SK-N-SH (cell line): ENCODE results near the gene AGTR1. TPM values are rescaled to one million over a fixed set of nuclear protein-coding genes. Genes with fewer than 3 reads are reported as not detected.

Experiments
- CTCF ChIA-PET: fragments of 300-600, 350-600 bp; formaldehyde crosslinking; extraction: SDS; loops from one replicate; lab custom pipeline; 2021; lab: Yijun Ruan, JAX
- POLR2A ChIA-PET: fragments of 350-600 bp; sonication (Branson Sonifier 250); formaldehyde crosslinking; extraction: SDS; loops from one replicate; lab custom pipeline; 2020; ENCODE audit warnings: antibody characterized with exemption, inconsistent platforms; lab: Yijun Ruan, JAX
- DNase-seq: peaks from one replicate; pipeline ENCODE4 v3.0.0; 2012
- H2AFZ ChIP-seq: fragments of 200-600 bp; sonication (generic); 2 replicates; pipeline ENCODE4 v1.8.1; 2016; ENCODE audit warnings: antibody characterized with exemption, mild to moderate bottlenecking, low read depth
- H3F3A ChIP-seq: fragments of 200-600 bp; sonication (generic); replicated peaks from 2 replicates; pipeline ENCODE3; 2016; ENCODE audit warnings: antibody characterized with exemption, mild to moderate bottlenecking; ENCODE audit not compliant: insufficient read depth
- H3K27ac ChIP-seq, 2 experiments: fragments of 200-500 bp in 1 of 2; fragments of 200-600 bp in 1 of 2; sonication (Bioruptor generic) in 1 of 2; sonication (generic), shearing (Covaris generic) in 1 of 2; 2 replicates each; pipeline versions ENCODE4 v1.5.1 to v1.6.1; 2014 to 2016; ENCODE audit warnings: low read depth in 2 of 2, inconsistent platforms in 1 of 2, low read length in 1 of 2, mild to moderate bottlenecking in 1 of 2, mixed read lengths in 1 of 2
- H3K27me3 ChIP-seq: fragments of 200-600 bp; sonication (generic), shearing (Covaris generic); 2 replicates; pipeline ENCODE4 v1.6.1; 2016; ENCODE audit warnings: mixed run types; ENCODE audit not compliant: insufficient read depth
- H3K36me3 ChIP-seq, 2 experiments: fragments of 200-500 bp in 1 of 2; fragments of 200-600 bp in 1 of 2; sonication (Bioruptor generic) in 1 of 2; sonication (generic) in 1 of 2; replicated peaks in 1 of 2; 2 replicates each; pipeline versions ENCODE3 to v1.5.1; 2014 to 2016; ENCODE audit warnings: low read length in 1 of 2, mild to moderate bottlenecking in 1 of 2; ENCODE audit not compliant: insufficient read depth in 2 of 2, control insufficient read depth in 1 of 2
- H3K4me1 ChIP-seq, 2 experiments: fragments of 200-500 bp in 1 of 2; fragments of 200-600 bp in 1 of 2; sonication (Bioruptor generic) in 1 of 2; sonication (generic), shearing (Covaris generic) in 1 of 2; 2 replicates each; pipeline versions ENCODE4 v1.5.1 to v1.6.1; 2014 to 2016; ENCODE audit warnings: low read depth in 1 of 2, low read length in 1 of 2, mixed run types in 1 of 2; ENCODE audit not compliant: insufficient read depth in 2 of 2, control insufficient read depth in 1 of 2
- H3K4me2 ChIP-seq: fragments of 200-600 bp; sonication (generic), shearing (Covaris generic); 2 replicates; pipeline ENCODE4 v1.6.1; 2017; ENCODE audit warnings: mixed run types
- H3K4me3 ChIP-seq, 2 experiments: fragments of 200-500 bp in 1 of 2; fragments of 200-600 bp in 1 of 2; sonication (Bioruptor generic) in 1 of 2; sonication (generic), shearing (Covaris generic) in 1 of 2; 2 replicates each; pipeline versions ENCODE4 v1.5.1 to v1.8.1; 2014 to 2016; ENCODE audit warnings: low read depth in 2 of 2, inconsistent platforms in 1 of 2, low read length in 1 of 2, mild to moderate bottlenecking in 1 of 2, mixed read lengths in 1 of 2, moderate library complexity in 1 of 2
- H3K79me2 ChIP-seq: fragments of 200-600 bp; sonication (generic); 2 replicates; pipeline ENCODE4 v1.8.1; 2017; ENCODE audit warnings: mild to moderate bottlenecking; ENCODE audit not compliant: insufficient read depth
- H3K9ac ChIP-seq: fragments of 200-600 bp; sonication (generic); 2 replicates; pipeline ENCODE4 v1.6.1; 2017; ENCODE audit warnings: mixed run types
- H3K9me2 ChIP-seq: fragments of 200-600 bp; sonication (generic); 2 replicates; pipeline ENCODE4 v1.6.1; 2017; ENCODE audit warnings: mixed run types
- H3K9me3 ChIP-seq: fragments of 200-600 bp; sonication (generic); 2 replicates; pipeline ENCODE4 v1.6.1; 2017; ENCODE audit warnings: mixed run types, mild to moderate bottlenecking, moderate library complexity
- H4K20me1 ChIP-seq: fragments of 200-600 bp; sonication (generic); 2 replicates; pipeline ENCODE4 v1.6.1; 2017; ENCODE audit warnings: mild to moderate bottlenecking, mixed run types; ENCODE audit not compliant: insufficient read depth
- CTCF ChIP-seq: fragments of 200-600 bp; sonication (generic); IDR thresholded peaks from 2 replicates; pipeline ENCODE4 v1.6.1; 2017; ENCODE audit warnings: antibody characterized with exemption, mild to moderate bottlenecking, moderate library complexity
- EP300 ChIP-seq, 2 experiments: IDR thresholded peaks; 2 replicates each; pipeline versions ENCODE4 v1.4.0 to v1.6.1; 2012; ENCODE audit warnings: borderline replicate concordance in 1 of 2, low read depth in 1 of 2, low read length in 1 of 2
- EZH2phosphoT487 ChIP-seq: fragments of 200-600 bp; sonication (generic); IDR thresholded peaks from 2 replicates; pipeline ENCODE4 v1.6.1; 2017; ENCODE audit warnings: low read depth, mixed run types, mild to moderate bottlenecking, antibody characterized with exemption, moderate library complexity, borderline replicate concordance
- FOSL2 ChIP-seq: IDR thresholded peaks from 2 replicates; pipeline ENCODE4 v1.4.0; 2012; ENCODE audit warnings: low read depth, mild to moderate bottlenecking, moderate library complexity, borderline replicate concordance
- FOXJ3 ChIP-seq: sonication (generic); formaldehyde crosslinking; IDR thresholded peaks from 2 replicates; pipeline ENCODE4 v1.5.1; 2020; ENCODE audit warnings: mild to moderate bottlenecking, missing genetic modification reagents
- FOXM1 ChIP-seq: IDR thresholded peaks from 2 replicates; pipeline ENCODE4 v1.4.0; 2012; ENCODE audit warnings: low read depth, mild to moderate bottlenecking
- GATA2 ChIP-seq: sonication (generic); formaldehyde crosslinking; IDR thresholded peaks from 2 replicates; pipeline ENCODE4 v1.5.0; 2020; ENCODE audit warnings: mild to moderate bottlenecking, missing genetic modification reagents
- IRF3 ChIP-seq: fragments of 150-350 bp; IDR thresholded peaks from 2 replicates; pipeline ENCODE4 v1.6.1; 2016; ENCODE audit warnings: mild to moderate bottlenecking, low read depth, low read length
- NRF1 ChIP-seq: IDR thresholded peaks from 2 replicates; pipeline ENCODE4 v1.6.1; 2012; ENCODE audit warnings: low read depth, mild to moderate bottlenecking, low read length
- POLR2AphosphoS5 ChIP-seq: IDR thresholded peaks from 2 replicates; pipeline ENCODE4 v1.6.1; 2012; ENCODE audit warnings: low read depth, low read length
- RAD21 ChIP-seq: IDR thresholded peaks from 2 replicates; pipeline ENCODE4 v1.6.1; 2012; ENCODE audit warnings: mild to moderate bottlenecking, low read length
- RFX5 ChIP-seq: IDR thresholded peaks from 2 replicates; pipeline ENCODE4 v1.6.1; 2012; ENCODE audit warnings: mild to moderate bottlenecking, improper control_type of control experiment, low read length
- RXRA ChIP-seq: IDR thresholded peaks from 2 replicates; pipeline ENCODE4 v1.4.0; 2012; ENCODE audit warnings: low read depth, mild to moderate bottlenecking, borderline replicate concordance
- SIN3A ChIP-seq: IDR thresholded peaks from 2 replicates; pipeline ENCODE4 v1.6.1; 2012; ENCODE audit warnings: low read depth, mild to moderate bottlenecking, low read length, moderate library complexity, borderline replicate concordance
- TAF1 ChIP-seq: IDR thresholded peaks from 2 replicates; pipeline ENCODE4 v1.6.1; 2012; ENCODE audit warnings: low read depth, mild to moderate bottlenecking, low read length, moderate library complexity, borderline replicate concordance
- TCF12 ChIP-seq: IDR thresholded peaks from 2 replicates; pipeline ENCODE4 v1.4.0; 2012
- WGBS: methylation state at CpG from one replicate; pipeline ENCODE4 v1.1.6; 2017; ENCODE audit warnings: low lambda C conversion rate; 5-methylcytosine and 5-hydroxymethylcytosine counted together
- polyA plus RNA-seq, 3 experiments: library from polyadenylated mRNA; depleted of rRNA; stranded (reverse); fragments of >200 nt; gene quantifications; 2 replicates each; pipeline ENCODE4 v1.2.3, GENCODE V29; 2012
- TF ChIP-seq, protein P1 (sequence below): fragments of 150-350 bp; IDR thresholded peaks from 2 replicates; pipeline ENCODE4 v1.6.1; 2017; ENCODE audit warnings: antibody characterized with exemption, low read length, low read depth, borderline replicate concordance
- TF ChIP-seq, protein P2 (sequence below): IDR thresholded peaks from 2 replicates; pipeline ENCODE4 v1.4.0; 2012; ENCODE audit warnings: low read depth
- TF ChIP-seq, protein P3 (sequence below): IDR thresholded peaks from 2 replicates; pipeline ENCODE4 v1.4.0; 2012; ENCODE audit warnings: low read depth, borderline replicate concordance
- TF ChIP-seq, protein P4 (sequence below): IDR thresholded peaks from 2 replicates; pipeline ENCODE4; 2012

Gene AGTR1
- polyA plus RNA-seq, 1 of the 3 experiments (the other 2 are of a cell fraction): 0.15 TPM

DNA sequence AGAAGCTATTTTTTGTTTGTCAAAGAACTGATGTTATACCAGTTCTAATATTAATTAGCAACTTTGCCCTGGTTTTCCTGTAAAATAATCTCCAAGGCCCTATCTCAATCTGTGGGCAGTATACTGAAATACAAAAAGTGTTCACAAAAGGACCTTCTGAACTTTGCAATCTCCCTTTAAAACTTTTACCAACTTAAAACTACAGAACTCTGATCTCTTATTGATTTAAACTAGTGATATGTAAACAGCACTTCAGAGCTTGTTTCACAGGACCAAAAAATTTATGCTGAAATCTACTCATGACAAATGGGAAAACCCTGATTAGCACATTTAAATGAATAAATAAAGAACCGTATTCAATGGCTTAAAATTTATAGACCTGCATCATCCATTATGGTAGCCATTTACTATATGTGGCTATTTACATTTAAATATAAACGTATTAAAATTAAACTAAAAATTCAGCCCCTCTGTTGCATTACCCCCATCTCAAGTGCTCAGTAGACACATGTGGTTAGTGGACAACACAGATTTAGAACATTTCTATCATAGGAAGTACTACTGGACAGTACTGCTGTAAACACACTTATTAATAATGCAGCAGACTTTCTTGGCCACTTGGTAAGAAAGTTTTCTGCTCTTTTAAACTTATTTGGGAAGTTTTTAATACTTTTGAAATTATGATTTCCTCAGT, 12.0 kb downstream of the AGTR1 start:
- DNase-seq: no peak
- no peak overlapping the region for H3K27ac ChIP-seq
- ChIA-PET POLR2A (no interaction called here), CTCF (interaction anchor here (0.7 to 1.7 kb wide), 4 partner anchors 10 to 917 kb away, joined by 3 to 8 read pairs (median 3); no protein-coding TSS in a partner anchor)
- H3K79me2 ChIP-seq: no peaks in the 10 kb centered on the region
- peaks cover 0 to 3% of the 10 kb centered on the region in 2 experiments; a peak in 1 of 4 replicates for H3K4me1 ChIP-seq
- H2AFZ ChIP-seq: no peak overlapping the region
- no peaks in the 10 kb centered on the region for H3K9me2 ChIP-seq
- peaks cover 12% of the 10 kb centered on the region for H3F3A ChIP-seq
- H3K9me3 ChIP-seq: no peaks in the 10 kb centered on the region
- TF ChIP-seq TAF1: no peak
- TF ChIP-seq RXRA: no peak
- TF ChIP-seq, protein P1, sequence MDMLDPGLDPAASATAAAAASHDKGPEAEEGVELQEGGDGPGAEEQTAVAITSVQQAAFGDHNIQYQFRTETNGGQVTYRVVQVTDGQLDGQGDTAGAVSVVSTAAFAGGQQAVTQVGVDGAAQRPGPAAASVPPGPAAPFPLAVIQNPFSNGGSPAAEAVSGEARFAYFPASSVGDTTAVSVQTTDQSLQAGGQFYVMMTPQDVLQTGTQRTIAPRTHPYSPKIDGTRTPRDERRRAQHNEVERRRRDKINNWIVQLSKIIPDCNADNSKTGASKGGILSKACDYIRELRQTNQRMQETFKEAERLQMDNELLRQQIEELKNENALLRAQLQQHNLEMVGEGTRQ: no peak
- TF ChIP-seq FOXM1: no peak
- TF ChIP-seq RFX5: no peak
- TF ChIP-seq CTCF: no peak
- TF ChIP-seq EZH2phosphoT487: no peak
- no peak for TF ChIP-seq FOXJ3 (CRISPR knock-in tag)
- no peak for TF ChIP-seq TCF12
- no peak for TF ChIP-seq NRF1
- TF ChIP-seq RAD21: no peak
- TF ChIP-seq, protein P2, sequence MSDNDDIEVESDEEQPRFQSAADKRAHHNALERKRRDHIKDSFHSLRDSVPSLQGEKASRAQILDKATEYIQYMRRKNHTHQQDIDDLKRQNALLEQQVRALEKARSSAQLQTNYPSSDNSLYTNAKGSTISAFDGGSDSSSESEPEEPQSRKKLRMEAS: no peak
- no peak for TF ChIP-seq FOSL2
- no peak for TF ChIP-seq POLR2AphosphoS5
- no peak for TF ChIP-seq SIN3A
- TF ChIP-seq IRF3: no peak
- TF ChIP-seq, protein P3, sequence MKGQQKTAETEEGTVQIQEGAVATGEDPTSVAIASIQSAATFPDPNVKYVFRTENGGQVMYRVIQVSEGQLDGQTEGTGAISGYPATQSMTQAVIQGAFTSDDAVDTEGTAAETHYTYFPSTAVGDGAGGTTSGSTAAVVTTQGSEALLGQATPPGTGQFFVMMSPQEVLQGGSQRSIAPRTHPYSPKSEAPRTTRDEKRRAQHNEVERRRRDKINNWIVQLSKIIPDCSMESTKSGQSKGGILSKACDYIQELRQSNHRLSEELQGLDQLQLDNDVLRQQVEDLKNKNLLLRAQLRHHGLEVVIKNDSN: no peak
- no peak for TF ChIP-seq GATA2
- no peak for TF ChIP-seq EP300 (IDR thresholded peaks at IDR 0.05; ENCODE audit: borderline replicate concordance in 1 of 2, low read depth in 1 of 2, low read length in 1 of 2)
- TF ChIP-seq, protein P4, sequence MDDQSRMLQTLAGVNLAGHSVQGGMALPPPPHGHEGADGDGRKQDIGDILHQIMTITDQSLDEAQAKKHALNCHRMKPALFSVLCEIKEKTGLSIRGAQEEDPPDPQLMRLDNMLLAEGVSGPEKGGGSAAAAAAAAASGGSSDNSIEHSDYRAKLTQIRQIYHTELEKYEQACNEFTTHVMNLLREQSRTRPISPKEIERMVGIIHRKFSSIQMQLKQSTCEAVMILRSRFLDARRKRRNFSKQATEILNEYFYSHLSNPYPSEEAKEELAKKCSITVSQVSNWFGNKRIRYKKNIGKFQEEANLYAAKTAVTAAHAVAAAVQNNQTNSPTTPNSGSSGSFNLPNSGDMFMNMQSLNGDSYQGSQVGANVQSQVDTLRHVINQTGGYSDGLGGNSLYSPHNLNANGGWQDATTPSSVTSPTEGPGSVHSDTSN: no peak
- H3K4me3 ChIP-seq: no peak overlapping the region
- no peak overlapping the region for H3K4me2 ChIP-seq
- H3K36me3 ChIP-seq: no peaks in the 10 kb centered on the region
- H4K20me1 ChIP-seq: no peaks in the 10 kb centered on the region
- no peaks in the 10 kb centered on the region for H3K27me3 ChIP-seq
- 98% methylated on average over 2 of the region's 2 CpGs for WGBS
- no peak overlapping the region for H3K9ac ChIP-seq
